ENCODE measurements around the gene APOF. TPM values are rescaled to one million over a fixed set of nuclear protein-coding genes. Genes with fewer than 3 reads are reported as not detected.
A peak's percentile ranks its signal among the peaks of the same experiment; 100 is the strongest.

The APOF gene
- total RNA-seq, 4 donors from 2014 or later: not detected

DNA sequence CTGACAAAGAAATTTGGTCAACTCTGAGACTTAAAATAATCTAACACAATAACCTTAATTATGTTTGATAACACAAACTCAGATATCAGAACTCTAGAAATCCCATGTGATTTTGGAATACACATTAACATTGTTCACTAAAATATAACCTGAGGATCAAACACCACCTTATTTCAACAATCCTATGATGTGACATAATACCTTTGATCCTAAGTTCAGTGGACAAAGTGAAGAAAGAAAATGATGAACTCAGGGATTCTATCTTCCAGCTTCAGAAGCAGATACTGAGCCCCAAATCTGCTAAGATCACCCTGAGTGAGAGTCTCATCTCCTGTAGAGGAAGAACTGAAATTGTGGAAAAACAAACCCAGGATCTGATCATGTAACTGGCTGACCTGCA is 35.7 kb upstream of the APOF start:
- Histone ChIP-seq H3K36me3 (no peaks in the 10 kb centered on the region), H3K4me1 (no peaks in the 10 kb centered on the region), H3K27me3 (no peaks in the 10 kb centered on the region), H3K4me3 (no peak overlapping the region), H3K27ac (no peak overlapping the region), H3K9me3 (peaks cover 0 to 19% (median 0%) of the 10 kb centered on the region in 4 donors)
- TF ChIP-seq, protein P1, sequence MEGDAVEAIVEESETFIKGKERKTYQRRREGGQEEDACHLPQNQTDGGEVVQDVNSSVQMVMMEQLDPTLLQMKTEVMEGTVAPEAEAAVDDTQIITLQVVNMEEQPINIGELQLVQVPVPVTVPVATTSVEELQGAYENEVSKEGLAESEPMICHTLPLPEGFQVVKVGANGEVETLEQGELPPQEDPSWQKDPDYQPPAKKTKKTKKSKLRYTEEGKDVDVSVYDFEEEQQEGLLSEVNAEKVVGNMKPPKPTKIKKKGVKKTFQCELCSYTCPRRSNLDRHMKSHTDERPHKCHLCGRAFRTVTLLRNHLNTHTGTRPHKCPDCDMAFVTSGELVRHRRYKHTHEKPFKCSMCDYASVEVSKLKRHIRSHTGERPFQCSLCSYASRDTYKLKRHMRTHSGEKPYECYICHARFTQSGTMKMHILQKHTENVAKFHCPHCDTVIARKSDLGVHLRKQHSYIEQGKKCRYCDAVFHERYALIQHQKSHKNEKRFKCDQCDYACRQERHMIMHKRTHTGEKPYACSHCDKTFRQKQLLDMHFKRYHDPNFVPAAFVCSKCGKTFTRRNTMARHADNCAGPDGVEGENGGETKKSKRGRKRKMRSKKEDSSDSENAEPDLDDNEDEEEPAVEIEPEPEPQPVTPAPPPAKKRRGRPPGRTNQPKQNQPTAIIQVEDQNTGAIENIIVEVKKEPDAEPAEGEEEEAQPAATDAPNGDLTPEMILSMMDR (IDR thresholded peaks at IDR 0.05): no peak
- TF ChIP-seq EP300 (IDR thresholded peaks at IDR 0.05): no peak
- TF ChIP-seq POLR2A (IDR thresholded peaks at IDR 0.05): no peak
- no peak for DNase-seq (ENCODE audit: low spot score in 2 of 2)

DNA sequence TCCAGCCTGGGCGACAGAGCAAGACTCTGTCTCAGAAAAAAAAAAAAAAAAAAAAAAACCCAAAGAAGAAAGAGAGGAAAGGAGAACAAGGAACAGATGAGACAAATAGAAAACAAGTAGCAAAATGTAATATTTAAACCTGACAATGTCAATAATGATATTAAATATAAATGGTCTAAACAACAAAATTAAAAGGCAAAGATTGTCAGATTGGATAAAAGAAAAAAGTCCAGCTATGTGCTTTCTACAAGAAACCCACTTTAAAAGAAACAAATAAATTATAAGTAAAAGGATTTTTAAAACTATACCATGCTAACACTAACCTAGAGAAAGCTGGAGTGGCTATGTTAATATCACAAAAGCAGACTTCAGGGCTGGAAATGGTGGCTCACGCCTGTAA is 29.7 kb upstream of the APOF start:
- Histone ChIP-seq H3K27ac (no peak overlapping the region), H3K9me3 (peaks cover 0 to 10% (median 0%) of the 10 kb centered on the region in 4 donors), H3K4me3 (no peak overlapping the region), H3K27me3 (no peaks in the 10 kb centered on the region), H3K4me1 (no peaks in the 10 kb centered on the region), H3K36me3 (no peaks in the 10 kb centered on the region)
- no peak for TF ChIP-seq POLR2A (IDR thresholded peaks at IDR 0.05)
- TF ChIP-seq, protein P1 (IDR thresholded peaks at IDR 0.05): no peak
- TF ChIP-seq EP300 (IDR thresholded peaks at IDR 0.05): no peak
- DNase-seq (ENCODE audit: low spot score in 2 of 2): no peak
- 98% methylated on average over 2 of the region's 2 CpGs for WGBS, 2 donors

DNA sequence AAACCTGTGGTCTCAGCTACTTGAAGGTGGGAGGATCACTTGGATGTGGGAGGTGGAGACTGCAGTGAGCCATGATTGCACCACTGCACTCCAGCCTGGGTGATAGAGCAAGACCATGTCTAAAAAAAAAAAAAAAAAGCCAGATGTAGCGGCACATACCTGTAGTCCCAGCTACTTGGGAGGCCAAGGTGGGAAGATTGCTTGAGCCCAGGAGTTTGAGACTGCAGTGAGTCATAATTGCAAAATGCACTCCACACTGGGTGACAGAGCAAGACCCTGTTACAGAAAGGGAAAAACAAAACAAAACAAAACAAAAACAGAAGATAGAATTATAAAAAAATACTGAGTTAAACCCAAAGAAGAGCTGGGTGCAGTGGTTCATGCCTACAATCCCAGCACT is 29.1 kb upstream of the APOF start:
- DNase-seq (ENCODE audit: low spot score in 2 of 2): no peak
- no peaks in the 10 kb centered on the region for H3K36me3 ChIP-seq
- TF ChIP-seq POLR2A (IDR thresholded peaks at IDR 0.05) (no peak), EP300 (IDR thresholded peaks at IDR 0.05) (no peak)
- TF ChIP-seq, protein P1 (IDR thresholded peaks at IDR 0.05): no peak

DNA sequence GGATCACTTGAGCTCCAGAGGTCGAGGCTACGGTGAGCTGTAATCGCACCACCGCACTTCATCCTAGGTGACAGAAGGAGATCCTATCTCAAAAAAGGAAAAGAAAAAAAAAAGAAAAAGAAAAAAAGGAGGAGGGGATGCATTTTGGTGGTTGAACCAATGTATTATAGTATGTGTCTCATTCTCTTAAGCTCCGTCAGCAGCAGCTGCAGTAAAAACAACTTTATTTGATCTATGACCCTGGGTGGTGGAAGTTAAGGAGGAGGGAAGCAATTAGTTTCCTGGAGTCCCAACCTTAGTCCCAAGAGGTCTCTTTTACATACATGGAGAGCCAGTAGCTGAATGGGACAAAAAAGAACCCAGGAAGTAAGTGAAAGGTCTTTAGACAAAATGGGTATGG is 26.8 kb upstream of the APOF start:
- no peak overlapping the region for H3K4me3 ChIP-seq
- no peaks in the 10 kb centered on the region for H3K27me3 ChIP-seq
- no peak overlapping the region for H3K27ac ChIP-seq
- H3K9me3 ChIP-seq: peaks cover 0 to 10% (median 0%) of the 10 kb centered on the region in 4 donors
- 51 to 58% methylated on average over 5 of the region's 5 CpGs for WGBS, 2 donors
- no peaks in the 10 kb centered on the region for H3K36me3 ChIP-seq
- no peaks in the 10 kb centered on the region for H3K4me1 ChIP-seq
- no peak for TF ChIP-seq POLR2A (IDR thresholded peaks at IDR 0.05)
- TF ChIP-seq EP300 (IDR thresholded peaks at IDR 0.05): no peak
- TF ChIP-seq, protein P1 (IDR thresholded peaks at IDR 0.05): no peak
- DNase-seq (ENCODE audit: low spot score in 2 of 2): no peak

More for the DNA sequence above, 29.1 kb upstream of the APOF start:
- H3K4me3 ChIP-seq: no peak overlapping the region
- WGBS, 2 donors: 46 to 100% methylated on average over 1 of the region's 1 CpG
- H3K9me3 ChIP-seq: peaks cover 0 to 10% (median 0%) of the 10 kb centered on the region in 4 donors
- H3K27me3 ChIP-seq: no peaks in the 10 kb centered on the region
- no peak overlapping the region for H3K27ac ChIP-seq
- no peaks in the 10 kb centered on the region for H3K4me1 ChIP-seq

DNA sequence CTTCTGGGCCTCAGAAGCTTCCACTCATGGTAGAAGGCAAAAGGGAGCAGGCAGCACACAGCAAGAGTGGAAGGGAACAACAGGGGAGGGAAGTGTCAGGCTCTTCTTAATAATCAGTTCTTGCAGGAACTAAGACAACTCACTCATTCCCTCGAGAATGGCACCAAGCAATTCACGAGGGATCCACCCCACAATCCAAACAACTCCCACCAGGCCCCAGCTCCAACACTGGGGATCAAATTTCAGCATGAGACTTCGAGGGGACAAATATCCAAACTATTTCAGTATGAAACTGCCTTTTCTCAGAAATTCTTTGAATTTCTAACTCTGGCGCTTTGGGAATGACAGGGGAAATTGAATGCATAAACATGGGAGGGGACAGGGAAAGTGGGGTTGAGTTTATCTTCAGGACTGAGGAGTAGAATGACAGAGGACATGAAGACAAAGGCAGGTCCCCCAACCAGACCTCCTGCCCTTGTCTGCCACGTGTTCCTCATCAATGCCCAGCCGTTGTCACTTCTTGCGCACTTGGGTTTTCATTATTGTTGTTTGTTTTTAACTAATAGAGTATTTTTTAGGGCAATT is 24.6 kb upstream of the APOF start:
- Histone ChIP-seq H3K9me3 (peaks cover 0 to 6% (median 0%) of the 10 kb centered on the region in 4 donors), H3K27ac (peak overlapping the region in 2 of 4 donors; percentile 2 to 3), H3K4me1 (no peaks in the 10 kb centered on the region), H3K4me3 (no peak overlapping the region), H3K27me3 (no peaks in the 10 kb centered on the region), H3K36me3 (no peaks in the 10 kb centered on the region)
- DNase-seq (ENCODE audit: low spot score in 2 of 2): no peak
- 32 to 44% methylated on average over 7 of the region's 7 CpGs for WGBS, 2 donors
- TF ChIP-seq, protein P1 (IDR thresholded peaks at IDR 0.05): no peak
- TF ChIP-seq EP300 (IDR thresholded peaks at IDR 0.05): no peak

All from tibial nerve (tissue), 4 donors.